Activated T-cell treated with anti-CD3 and anti-CD28 coated beads for 24 hours (primary cell): ENCODE data around the gene WDR5B.
"Not testable (repeated sequence)": the region's sequence is repeated elsewhere in the genome, so short reads cannot be mapped to it uniquely, and the experiment has no call there.

Experiments
- DNase-seq: peaks from one replicate; pipeline ENCODE4 v3.0.0-alpha.2; 2020; ENCODE audit warnings: low read depth

WDR5B gene

GRCh38 chr3:122365582-122366378, 50.1 kb downstream of the WDR5B start:
- not testable (repeated sequence) for DNase-seq

- no peak for DNase-seq
These were observed 50.8 kb downstream of the WDR5B start for GRCh38 chr3:122365073-122365472.

GRCh38 chr3:122364490-122364889, 51.4 kb downstream of the WDR5B start:
- no peak for DNase-seq
